Measurements from ENCODE around the gene RRP12.
"Not testable (repeated sequence)": the region's sequence is repeated elsewhere in the genome, so short reads cannot be mapped to it uniquely, and the experiment has no call there.

Gene RRP12

DNA sequence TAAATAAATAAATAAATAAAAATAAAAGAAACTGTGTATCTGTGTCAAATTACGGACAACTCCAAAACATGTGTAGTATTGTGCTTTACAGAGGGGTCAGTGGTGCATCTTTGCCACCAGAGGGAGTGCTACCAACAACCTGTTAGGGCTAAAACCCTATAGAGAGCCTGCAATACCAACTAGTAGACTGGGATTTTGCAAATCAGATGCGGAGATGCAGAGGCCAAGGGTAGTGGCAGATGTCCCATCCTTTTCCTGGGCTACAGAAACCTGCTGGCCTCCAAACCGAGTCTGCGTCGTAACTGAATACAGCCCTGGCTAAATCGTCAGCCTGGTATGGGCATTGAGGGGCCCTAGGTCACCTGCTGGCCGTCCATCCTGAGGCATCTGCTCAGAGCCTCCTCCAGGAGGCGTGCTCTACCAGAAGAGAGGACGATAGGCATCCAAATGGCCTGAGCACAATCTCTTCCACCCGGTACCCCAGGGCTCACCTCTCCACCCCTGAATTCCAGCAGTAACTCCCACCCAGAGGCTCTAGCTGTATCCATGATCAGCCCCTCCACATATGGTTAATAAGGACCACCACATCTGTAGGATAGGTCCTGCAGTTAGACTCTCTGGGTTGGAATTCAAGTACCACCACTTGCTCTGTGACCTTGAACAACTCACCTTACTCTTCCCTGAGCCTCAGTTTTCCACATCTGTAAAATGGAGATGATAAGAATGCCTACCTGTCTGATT lies 6.2 kb upstream of the RRP12 start:
- DNase-seq = peak; percentile 88

DNA sequence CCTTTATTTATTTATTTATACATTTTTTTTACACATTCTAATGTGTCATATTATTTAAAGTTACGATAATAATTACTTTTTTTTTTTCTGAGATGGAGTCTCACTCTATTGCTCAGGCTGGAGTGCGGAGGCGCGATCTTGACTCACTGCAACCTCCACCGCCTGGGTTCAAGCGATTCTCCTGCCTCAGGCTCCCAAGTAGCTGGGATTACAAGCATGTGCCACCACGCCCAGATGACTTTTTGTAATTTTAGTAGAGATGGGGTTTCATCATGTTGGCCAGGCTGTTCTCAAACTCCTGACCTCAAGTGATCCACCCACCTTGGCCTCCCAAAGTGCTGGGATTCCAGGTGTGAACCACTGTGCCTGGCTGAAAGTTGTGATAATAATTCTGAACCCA lies 5.3 kb upstream of the RRP12 start:
- not testable (repeated sequence) for DNase-seq

DNA sequence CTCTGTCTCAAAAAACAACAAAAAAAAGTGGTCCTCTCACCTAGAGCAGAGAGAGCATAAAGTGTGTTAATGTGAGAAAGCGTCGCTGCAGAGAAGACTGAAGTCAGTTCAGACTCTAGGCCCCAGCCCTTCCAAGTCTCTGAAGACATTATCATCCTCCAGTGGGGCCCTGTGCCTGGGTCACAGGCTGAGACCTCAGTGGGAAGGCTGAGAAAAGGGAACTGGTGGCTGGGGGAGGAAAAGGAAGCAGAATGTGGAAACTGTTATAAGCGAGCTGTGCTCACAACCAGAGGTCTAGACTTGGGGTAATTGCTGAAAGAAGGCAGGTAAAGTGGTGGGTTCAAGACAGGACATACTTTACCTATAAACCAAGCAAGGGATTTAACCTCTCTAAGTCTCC lies 4.9 kb upstream of the RRP12 start:
- DNase-seq = no peak

DNA sequence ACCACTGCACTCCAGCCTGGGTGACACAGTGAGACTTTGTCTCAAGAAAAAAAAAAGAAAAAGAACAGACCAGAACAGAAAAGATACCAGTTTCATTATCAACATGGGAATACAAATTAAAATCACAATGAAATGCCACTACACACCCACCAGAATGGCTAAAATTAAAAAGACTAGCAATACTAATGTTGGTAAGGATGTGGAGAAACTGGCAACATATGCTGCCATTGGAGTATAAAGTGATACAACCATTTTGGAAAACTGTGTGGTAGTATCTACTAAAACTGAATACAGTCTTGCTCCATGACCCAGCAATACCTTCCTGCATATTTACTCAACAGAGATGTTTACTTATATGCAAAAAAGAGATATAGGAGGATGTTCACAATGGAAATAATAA lies 2.9 kb upstream of the RRP12 start:
- DNase-seq = no peak

DNA sequence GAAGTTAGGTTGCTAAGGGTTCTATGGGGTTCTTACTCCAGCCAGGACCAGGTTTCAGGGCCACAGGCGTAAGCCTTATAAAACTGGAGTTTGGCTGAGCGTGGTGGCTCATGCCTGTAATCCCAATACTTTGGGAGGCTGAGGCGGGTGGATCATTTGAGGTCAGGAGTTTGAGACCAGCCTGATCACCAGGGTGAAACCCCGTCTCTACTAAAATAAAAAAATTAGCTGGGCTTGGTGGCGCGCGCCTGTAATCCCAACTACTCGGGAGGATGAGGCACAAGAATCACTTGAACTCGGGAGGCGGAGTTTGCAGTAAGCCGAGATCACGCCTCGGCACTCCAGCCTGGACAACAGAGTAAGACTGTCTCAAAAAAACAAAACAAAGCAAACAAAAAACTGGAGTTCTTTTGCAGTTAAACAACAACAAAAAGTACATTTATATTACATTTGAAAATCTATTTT lies 347 bp upstream of the RRP12 start:
- DNase-seq = no peak

DNA sequence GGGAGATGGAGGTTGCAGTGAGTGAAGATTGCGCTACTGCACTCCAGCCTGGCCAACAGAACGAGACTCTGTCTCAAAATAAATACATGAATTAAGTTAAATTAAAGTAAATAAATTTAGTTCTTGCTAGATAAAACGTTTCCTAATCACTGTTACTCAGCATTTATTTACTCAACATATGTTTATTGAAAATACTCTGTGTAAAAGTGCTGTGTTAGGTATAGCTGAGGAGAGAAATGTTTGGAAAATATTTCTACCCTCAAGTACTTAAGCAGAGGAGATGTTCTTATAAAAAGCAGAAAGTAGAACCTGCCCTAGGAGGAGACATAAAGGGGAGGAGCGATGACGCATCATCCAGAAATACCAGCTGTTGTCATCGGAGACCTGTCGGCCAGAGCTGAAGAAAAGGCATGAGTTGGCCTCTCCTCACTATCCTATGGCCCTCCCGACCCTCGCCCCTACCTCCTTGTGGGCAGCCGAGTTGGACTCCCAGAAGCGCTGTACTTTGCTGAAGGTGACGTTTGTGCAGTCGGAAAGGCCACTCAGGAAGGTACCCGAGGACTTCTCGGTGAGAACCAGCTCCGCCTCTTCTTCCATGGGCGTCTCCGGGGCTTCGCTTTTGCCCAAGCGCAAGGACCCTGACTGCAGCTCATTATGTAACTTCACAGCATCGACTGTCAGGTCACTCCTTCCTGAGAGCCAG lies 1.1 kb downstream of the RRP12 start:
- peak; percentile 25 for DNase-seq

DNA sequence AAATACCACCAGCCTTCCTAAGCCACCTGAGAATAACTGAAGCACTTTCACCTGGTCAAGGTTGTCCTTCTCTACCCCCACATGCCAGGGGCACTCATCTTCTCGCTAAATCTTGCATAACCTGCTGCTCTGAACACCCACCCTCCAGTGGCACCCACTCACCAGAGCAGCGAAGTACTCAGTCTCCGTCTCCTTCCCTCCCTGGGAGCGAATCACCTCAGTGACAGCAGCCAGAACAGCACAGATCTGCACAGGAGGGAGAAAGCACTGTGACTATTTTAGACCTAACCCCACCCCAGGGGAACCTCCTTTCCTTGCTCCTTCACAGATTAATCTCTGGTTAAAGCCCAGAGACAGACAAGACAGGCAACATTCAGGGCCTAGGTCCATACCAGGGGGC lies 5.1 kb downstream of the RRP12 start:
- no peak for DNase-seq

DNA sequence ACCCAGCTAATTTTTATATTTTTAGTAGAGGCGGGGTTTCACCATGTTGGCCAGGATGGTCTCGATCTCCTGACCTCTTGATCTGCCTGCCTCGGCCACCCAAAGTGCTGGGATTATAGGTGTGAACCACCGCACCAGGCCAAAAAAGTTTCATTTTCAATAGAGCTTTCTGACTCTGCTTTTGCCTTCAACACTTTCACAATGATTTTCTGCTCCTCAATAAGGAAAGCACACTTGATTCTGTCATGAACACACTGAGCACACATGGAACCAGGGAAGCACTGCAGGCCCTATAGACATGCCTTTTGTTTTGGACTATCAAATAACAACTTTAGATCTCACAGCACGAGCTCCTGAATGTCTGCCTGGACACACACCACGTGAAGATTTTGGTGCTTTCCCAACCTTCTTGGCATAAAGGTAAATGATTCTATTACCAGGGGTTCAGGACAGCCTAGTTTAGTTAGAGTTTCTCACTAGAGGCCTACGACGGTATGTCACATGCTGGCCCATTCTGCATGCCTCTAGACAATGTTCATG lies 8.0 kb downstream of the RRP12 start:
- peak; percentile 47 for DNase-seq

DNA sequence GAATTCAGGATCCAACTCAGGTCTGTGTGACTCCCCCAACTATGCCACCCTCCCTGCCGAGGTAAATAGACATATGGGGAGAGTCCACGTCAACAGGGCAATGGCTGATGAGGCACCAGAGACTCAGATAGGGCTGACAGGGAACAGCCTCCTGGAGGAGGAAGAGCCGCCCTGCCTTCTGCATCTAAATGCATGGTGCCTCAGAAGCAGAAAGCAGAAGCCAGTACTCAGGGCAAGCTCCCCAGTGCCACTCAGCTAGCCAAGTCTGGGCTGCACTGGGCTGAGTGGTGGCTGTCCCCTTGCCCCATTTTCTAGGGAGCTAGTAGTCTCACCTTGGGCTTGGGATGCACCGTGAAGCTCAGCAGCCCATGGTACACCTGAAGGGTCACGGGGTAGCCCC lies 11.0 kb downstream of the RRP12 start:
- no peak for DNase-seq

DNA sequence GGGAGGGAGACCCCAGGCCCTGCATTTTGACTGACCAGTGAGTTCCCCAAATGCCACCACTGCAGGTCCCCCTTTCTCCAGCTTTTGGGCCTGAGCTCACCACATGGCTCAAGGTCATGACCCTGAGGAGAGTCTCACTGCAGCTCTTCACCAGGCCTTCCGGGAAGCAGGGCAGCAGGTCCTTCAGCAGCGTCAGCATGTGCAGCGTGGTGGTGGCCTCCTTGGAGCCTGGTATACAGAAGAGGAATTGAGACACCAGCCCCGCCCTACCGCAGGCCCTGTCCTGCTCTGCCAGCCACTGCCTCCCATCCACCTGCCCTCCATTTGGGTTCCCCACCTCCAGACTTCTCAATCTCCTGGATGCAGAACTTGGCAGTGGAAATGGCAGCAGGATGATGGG lies 13.0 kb downstream of the RRP12 start:
- no peak for DNase-seq

DNA sequence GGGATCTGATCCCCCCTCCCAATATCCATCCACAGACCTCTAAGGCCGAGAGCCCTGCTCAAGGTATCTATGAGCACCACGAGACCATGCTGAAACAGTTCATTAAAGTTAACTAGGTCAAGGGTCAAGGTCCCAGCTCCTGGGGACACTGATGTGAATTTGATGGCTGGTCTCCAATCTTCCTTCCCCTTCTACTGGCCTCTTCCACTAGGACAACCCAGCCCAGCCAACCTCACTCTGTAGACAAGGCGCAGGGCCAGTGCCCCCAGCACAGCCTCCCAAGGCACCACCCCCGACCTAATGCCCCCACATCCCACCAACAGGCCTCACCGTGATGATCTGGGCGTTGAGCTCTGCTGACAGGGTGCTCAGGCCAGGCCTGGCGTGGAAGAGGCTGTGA lies 15.6 kb downstream of the RRP12 start:
- DNase-seq = no peak

DNA sequence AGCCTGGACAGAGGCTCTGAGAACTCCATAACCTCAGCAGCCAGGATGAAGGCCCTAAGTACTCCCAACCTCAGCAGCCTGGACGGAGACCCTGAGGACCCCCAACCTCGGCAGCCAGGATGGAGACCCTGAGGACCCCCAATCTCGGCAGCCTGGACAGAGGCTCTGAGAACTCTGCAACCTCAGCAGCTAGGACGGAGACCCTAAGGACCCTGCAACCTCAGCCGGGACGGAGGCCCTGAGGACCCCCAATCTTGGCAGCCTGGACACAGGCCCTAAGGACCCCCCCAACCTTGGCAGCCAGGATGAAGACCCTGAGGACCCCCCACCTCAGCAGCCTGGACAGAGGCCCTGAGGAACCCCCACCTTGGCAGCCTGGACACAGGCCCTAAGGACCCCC lies 16.5 kb downstream of the RRP12 start:
- no peak for DNase-seq

DNA sequence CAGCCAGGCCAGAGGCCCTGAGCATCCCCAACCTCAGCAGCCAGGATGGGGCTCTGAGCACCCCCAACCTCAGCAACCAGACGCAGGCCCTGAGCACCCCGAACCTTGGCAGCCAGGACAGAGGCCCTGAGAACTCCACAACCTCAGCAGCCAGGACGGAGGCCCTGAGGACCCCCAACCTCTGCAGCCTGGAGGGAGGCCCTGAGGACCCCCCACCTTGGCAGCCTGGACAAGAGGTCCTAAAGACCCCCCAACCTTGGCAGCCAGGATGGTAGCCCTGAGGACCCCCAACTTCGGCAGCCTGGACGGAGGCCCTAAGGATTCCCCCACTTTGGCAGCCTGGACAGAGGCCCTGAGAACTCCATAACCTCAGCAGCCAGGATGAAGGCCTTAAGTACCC lies 17.0 kb downstream of the RRP12 start:
- no peak for DNase-seq

DNA sequence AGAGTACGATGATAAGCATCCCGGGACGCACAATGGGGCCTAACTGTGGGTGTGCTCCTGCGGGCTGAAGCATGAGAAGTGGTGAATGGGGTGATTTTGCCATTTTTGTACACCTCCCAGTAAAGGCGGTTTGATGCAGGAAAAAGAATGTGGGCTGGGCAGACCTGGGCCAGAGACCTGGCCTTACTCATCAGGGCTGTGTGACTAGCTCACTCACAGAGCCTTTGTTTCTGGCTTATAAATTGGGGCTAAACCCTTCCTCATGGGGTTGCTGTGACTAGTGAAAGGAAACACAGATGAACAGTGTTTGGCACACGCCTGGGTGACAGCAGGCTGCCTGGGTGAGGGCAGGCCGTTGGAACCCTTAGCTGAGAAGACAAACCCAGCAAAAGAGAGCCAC lies 18.0 kb downstream of the RRP12 start:
- DNase-seq = no peak

DNA sequence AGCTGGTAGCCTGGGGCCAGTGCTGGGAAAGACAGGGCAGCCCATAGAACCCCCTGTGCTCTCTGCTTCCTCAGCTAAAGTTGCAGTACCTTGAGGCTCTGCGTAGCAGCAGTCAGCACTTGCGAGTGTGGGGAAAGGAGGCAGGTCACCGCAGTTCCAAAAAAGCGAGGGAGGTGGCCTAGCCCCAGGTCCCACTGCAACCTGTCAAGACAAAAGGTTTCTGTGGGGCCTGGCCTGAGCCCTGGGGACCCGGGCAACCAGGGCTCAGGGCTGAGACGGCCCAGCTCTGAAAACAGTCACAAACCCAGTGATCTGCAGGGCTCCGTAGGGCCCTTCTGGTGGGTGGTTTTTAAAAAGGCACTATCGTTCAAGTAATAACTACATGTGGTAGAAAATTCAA lies 19.5 kb downstream of the RRP12 start:
- DNase-seq = no peak

DNA sequence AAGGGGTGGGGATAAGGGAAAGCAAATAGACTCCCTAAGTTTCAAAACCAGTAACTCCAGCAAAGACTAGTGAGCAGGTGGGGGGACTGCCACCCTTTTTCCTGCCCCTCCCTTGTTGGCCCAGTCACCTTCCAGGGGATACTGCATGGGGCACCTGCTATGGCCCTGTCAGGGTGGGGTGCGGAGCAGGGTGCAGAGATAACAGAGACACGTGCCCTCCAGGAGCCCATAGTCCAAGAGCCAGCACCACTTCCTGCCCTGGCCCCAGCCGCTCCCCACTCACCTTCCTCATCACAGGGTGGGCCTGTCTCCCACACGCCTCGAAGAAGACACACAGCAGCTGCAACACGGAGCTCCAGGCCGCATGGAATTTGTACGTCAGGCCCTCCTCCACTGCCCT lies 20.6 kb downstream of the RRP12 start:
- no peak for DNase-seq

DNA sequence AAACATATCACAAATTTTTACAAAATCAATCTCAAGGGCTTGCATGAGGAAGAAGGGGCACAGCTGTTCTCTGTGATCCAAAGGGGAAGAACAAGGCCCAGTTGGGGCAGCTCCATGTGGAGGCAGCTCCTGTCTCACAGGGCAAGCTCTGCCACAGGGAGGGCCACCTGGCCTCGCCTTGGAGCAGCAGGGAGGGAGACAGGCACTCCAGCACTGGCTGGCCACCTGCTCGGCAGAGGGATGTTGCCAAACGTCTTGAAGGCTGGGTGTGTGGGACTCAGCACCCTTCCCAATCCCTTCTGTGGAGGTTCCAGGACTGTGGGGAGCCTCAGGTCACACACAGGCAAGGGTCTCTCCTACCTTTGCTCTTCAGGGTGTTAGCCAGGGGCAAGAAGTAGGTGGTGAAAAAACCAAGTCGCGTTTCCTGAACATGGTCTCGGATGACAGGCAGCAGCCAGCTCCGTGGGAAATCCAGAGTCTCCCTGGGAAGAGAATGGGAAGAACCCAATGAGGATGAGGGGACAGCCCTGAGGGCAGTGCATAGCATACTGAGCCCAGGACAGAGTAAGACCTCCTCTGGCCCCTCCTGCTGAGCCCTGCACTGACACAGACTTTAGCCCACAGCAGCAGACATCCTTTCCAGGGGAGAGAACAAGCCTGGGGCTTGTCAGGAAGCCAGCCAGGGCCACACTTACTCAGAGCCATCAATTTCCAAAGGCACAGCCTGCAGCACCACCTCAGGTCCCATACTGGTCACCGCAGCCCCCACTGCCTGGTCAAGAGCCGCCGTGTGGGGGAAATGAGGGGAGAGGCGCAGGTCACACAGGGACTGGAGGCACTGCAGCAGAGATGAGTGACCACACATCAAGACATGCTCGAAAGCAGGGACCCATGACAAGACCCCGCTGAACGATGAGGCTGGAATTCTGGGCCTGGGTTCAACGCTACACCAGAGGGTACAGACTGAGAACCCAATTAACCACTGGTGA lies 21.9 kb downstream of the RRP12 start:
- DNase-seq = no peak

DNA sequence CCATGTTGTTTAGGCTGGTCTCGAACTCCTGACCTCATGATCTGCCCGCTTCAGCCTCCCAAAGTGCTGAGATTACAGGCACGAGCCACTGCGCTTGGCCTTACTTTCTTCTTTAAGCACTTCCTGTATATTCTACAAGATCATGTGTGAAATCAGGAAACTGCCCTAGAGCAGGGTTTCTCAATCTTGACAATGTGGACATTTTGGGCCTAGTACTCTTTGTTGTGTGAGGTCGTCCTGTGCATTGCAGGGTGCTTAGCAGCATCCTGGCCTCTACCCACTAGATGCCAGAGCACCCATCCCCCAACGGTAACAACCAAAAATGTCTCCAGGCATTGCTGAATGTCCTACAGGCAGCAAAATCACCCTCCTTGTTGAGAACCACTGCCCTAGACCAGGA lies 24.7 kb downstream of the RRP12 start:
- no peak for DNase-seq

DNA sequence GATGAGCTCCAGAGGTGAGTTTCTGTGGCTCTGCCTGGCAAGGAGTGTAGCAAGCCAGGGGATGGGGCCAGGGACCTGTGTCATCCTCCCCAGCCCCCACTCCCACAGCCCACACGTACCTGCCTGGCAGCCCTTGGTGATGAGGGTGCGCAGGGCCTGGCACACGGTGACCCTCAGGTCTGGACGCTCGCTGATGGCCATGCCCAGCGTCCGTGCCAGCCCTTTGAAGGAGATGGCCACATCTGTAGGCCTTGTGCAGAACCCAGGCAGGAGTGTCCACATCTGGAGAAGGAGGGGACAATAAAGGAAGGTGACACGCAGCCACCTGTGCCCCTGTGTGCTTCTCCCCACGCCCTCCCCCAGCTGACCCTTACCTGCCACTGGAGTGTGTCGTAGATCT lies 27.7 kb downstream of the RRP12 start:
- no peak for DNase-seq

DNA sequence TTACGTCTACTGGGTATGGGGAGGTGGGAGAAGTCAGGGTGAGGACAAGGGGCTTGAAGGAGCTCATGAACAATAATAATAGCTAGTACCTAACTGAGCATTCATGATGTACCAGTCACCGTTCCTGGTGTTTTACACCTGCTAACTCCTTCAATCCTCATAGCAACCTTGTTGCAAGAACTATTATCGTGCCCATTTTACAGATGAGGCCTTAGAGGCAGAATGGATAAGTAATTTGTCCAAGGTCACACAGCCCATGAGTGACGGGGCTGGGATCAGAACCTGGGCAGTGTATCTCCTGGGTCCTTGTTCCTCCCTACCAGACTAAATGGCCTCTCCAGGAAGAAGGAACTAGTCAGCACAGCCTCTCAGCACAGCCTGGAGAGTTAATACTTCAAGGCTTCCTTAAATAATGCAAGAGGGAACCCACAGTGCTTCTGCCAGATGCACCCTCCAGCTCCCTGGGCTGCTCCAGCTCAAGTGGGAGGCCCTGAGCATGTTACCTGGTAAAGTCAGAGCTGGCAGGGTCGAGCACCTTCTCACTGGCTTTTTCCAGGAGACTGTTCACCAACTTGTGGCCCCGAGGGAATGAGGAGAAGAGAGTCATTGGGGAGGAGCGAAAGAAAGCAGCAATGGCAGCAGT lies 28.8 kb downstream of the RRP12 start:
- no peak for DNase-seq

DNA sequence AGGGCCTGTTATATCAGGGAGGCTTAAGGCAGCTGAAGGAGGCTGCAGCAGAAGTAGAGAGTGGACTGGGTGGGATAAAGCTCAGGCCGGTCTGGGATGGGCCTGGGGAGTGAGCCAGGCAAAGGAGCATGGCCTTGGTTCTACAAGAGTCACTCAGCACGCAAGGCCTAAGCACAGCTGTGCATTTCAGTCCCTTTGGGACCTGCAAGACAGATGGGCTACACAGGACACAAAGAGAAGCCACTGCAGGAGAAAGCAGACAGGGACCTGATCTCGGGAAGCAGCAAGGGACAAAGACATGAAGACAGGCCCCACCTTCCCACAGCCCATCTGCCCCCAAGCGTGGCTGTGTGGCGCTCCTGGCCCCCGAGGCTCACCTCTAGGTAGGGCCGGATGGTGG lies 29.4 kb downstream of the RRP12 start:
- DNase-seq = no peak

DNA sequence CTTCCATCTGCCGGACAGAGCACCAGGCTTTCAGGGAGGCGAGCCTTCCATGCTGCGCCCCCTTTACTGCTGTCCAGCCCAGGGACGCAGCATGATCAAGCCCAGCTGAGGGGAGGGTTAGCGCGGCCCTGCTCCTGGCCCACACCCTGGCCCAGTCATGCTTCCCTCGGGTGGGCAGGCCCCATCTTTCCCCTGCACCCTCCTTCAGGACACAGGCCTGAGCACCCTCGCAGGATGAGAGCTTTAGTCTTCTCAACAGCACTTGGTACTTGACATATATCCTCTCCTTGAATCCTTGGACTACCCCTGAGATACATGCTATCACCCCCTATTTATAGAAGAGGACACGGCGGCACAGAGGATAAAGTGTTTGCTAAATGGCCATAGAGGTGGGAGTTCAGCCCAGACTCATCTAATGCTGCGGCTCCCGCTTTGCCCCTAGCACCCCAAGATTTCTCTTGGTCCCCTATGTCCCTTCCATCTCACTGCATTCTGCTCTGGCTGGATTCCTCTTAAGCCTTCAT lies 34.0 kb downstream of the RRP12 start:
- no peak for DNase-seq
